Neural progenitor cell (in vitro differentiated cells): ENCODE measurements around the gene PDE1C.

Source experiments
- CTCF ChIP-seq: fragments of 200-600 bp; sonication (generic); IDR thresholded peaks from 2 replicates; pipeline ENCODE4 v1.5.1; 2017; ENCODE audit warnings: antibody characterized with exemption, mild to moderate bottlenecking
- EZH2 ChIP-seq: fragments of 200-600 bp; sonication (generic); IDR thresholded peaks from 2 replicates; pipeline ENCODE4 v1.6.1; 2017; ENCODE audit warnings: antibody characterized with exemption, mild to moderate bottlenecking, moderate library complexity
- EZH2phosphoT487 ChIP-seq: fragments of 200-600 bp; sonication (generic); IDR thresholded peaks from 2 replicates; pipeline ENCODE4 v1.6.1; 2017; ENCODE audit warnings: antibody characterized with exemption

- TF ChIP-seq EZH2, result no peak
- TF ChIP-seq CTCF, result no peak
- no peak for TF ChIP-seq EZH2phosphoT487
These were observed 78.8 kb downstream of the PDE1C start for GRCh38 chr7:31991406-31991805.
